GM23338 (cell line): ENCODE data around the gene ITGA3. TPM values are rescaled to one million over a fixed set of nuclear protein-coding genes. Genes with fewer than 3 reads are reported as not detected.

Source experiments
- ATAC-seq: fragments of 200-7000 bp; cut with Tn5 transposase; 3 replicates; pipeline ENCODE4 v1.9.1; 2020
- DNase-seq: peaks from one replicate; pipeline ENCODE4 v3.0.0-alpha.2; 2015; ENCODE audit warnings: low spot score
- H2AFZ ChIP-seq: fragments of 200-600 bp; sonication (generic); 2 replicates; pipeline ENCODE4 v1.8.0; 2016; ENCODE audit warnings: antibody characterized with exemption, mild to moderate bottlenecking, moderate library complexity
- H3F3A ChIP-seq: fragments of 200-600 bp; sonication (generic); replicated peaks from 2 replicates; pipeline ENCODE4 v1.8.0; 2017; ENCODE audit warnings: antibody characterized with exemption, mixed run types, low read depth
- H3K27ac ChIP-seq: fragments of 200-600 bp; sonication (generic); 2 replicates; pipeline ENCODE4 v1.6.1; 2016; ENCODE audit warnings: low read depth
- H3K27me3 ChIP-seq: fragments of 200-600 bp; sonication (generic); 2 replicates; pipeline ENCODE4 v1.8.0; 2016; ENCODE audit warnings: mild to moderate bottlenecking, mixed run types, moderate library complexity; ENCODE audit not compliant: insufficient read depth
- H3K36me3 ChIP-seq: fragments of 200-600 bp; sonication (generic); 2 replicates; pipeline ENCODE4 v1.8.0; 2016; ENCODE audit warnings: mild to moderate bottlenecking; ENCODE audit not compliant: insufficient read depth
- H3K4me1 ChIP-seq: fragments of 200-600 bp; sonication (generic); 2 replicates; pipeline ENCODE4 v1.8.0; 2016; ENCODE audit warnings: mild to moderate bottlenecking, moderate library complexity; ENCODE audit not compliant: insufficient read depth
- H3K4me2 ChIP-seq: fragments of 200-600 bp; sonication (generic); 2 replicates; pipeline ENCODE4 v1.7.1; 2017; ENCODE audit warnings: mixed run types
- H3K4me3 ChIP-seq: fragments of 200-600 bp; sonication (generic); 2 replicates; pipeline ENCODE4 v1.6.1; 2016; ENCODE audit warnings: mixed run types
- H3K79me2 ChIP-seq: fragments of 200-600 bp; sonication (generic); replicated peaks from 2 replicates; pipeline ENCODE4 v1.8.0; 2017; ENCODE audit warnings: mild to moderate bottlenecking; ENCODE audit not compliant: insufficient read depth
- H3K9me2 ChIP-seq: fragments of 200-600 bp; sonication (generic); 2 replicates; pipeline ENCODE4 v1.8.0; 2017; ENCODE audit not compliant: insufficient read depth
- H4K20me1 ChIP-seq: fragments of 200-600 bp; sonication (generic); replicated peaks from 2 replicates; pipeline ENCODE4 v1.8.0; 2017; ENCODE audit warnings: mild to moderate bottlenecking; ENCODE audit not compliant: insufficient read depth
- H3K27ac Mint-ChIP-seq: 2 replicates; pipeline ENCODE4 v1.8.0; 2020; ENCODE audit warnings: inconsistent platforms, mild to moderate bottlenecking, moderate library complexity, mixed read lengths
- H3K27me3 Mint-ChIP-seq: 3 replicates; pipeline ENCODE4 v1.8.0; 2022; ENCODE audit warnings: low read depth, mild to moderate bottlenecking, moderate library complexity, mixed read lengths, inconsistent platforms; ENCODE audit not compliant: insufficient read depth, poor library complexity
- H3K36me3 Mint-ChIP-seq: 3 replicates; pipeline ENCODE4 v1.8.0; 2021; ENCODE audit warnings: low read depth, mild to moderate bottlenecking, inconsistent platforms, moderate library complexity, mixed read lengths
- H3K4me1 Mint-ChIP-seq: 3 replicates; pipeline ENCODE4 v1.8.0; 2020; ENCODE audit warnings: mild to moderate bottlenecking, inconsistent platforms, mixed read lengths
- H3K4me3 Mint-ChIP-seq: 3 replicates; pipeline ENCODE4 v1.8.0; 2021; ENCODE audit warnings: moderate library complexity, mild to moderate bottlenecking, inconsistent platforms, mixed read lengths
- H3K9me3 Mint-ChIP-seq: 3 replicates; pipeline ENCODE4 v1.8.0; 2020; ENCODE audit warnings: moderate library complexity, mild to moderate bottlenecking, inconsistent platforms, mixed read lengths
- EZH2phosphoT487 ChIP-seq: fragments of 200-600 bp; sonication (generic); IDR thresholded peaks from one replicate; pipeline ENCODE4 v1.8.1; 2018; ENCODE audit warnings: antibody characterized with exemption; ENCODE audit not compliant: unreplicated experiment
- JUNB ChIP-seq: IDR thresholded peaks from one replicate; pipeline ENCODE4 v1.6.1; 2016; ENCODE audit warnings: antibody characterized with exemption; ENCODE audit not compliant: unreplicated experiment
- NANOG ChIP-seq: IDR thresholded peaks from 2 replicates; pipeline ENCODE4 v1.6.1; 2016; ENCODE audit warnings: antibody characterized with exemption, borderline replicate concordance
- POLR2AphosphoS5 ChIP-seq: IDR thresholded peaks from 2 replicates; pipeline ENCODE4 v1.6.1; 2016; ENCODE audit warnings: antibody characterized with exemption, low read depth
- STAT1 ChIP-seq: IDR thresholded peaks from one replicate; pipeline ENCODE4 v1.6.1; 2016; ENCODE audit warnings: antibody characterized with exemption; ENCODE audit not compliant: unreplicated experiment
- ZNF114 ChIP-seq: fragments of 250-450 bp; sonication (Bioruptor Pico); IDR thresholded peaks from 2 replicates; pipeline ENCODE4 v1.5.0; 2020; ENCODE audit warnings: mild to moderate bottlenecking, moderate library complexity
- ZNF462 ChIP-seq: fragments of 250-450 bp; sonication (Bioruptor Pico); IDR thresholded peaks from 2 replicates; pipeline ENCODE4 v1.5.0; 2020; ENCODE audit warnings: mild to moderate bottlenecking, moderate library complexity
- polyA plus RNA-seq: library from polyadenylated mRNA; unstranded; fragments of >200 nt; fragmentation: Nextera tagmentation; extraction: Ambion mirVana; gene quantifications from 2 replicates; pipeline ENCODE4 v1.2.1, GENCODE V29; 2016
- total RNA-seq: library from RNA; depleted of rRNA; stranded (reverse); fragments of >200 nt; shearing (Covaris generic); gene quantifications from 2 replicates; pipeline ENCODE4 v1.2.3, GENCODE V29; 2014

Gene ITGA3
- total and polyA plus RNA-seq, 2 experiments from 2014 or later: 9.6 to 28.3 TPM

DNA sequence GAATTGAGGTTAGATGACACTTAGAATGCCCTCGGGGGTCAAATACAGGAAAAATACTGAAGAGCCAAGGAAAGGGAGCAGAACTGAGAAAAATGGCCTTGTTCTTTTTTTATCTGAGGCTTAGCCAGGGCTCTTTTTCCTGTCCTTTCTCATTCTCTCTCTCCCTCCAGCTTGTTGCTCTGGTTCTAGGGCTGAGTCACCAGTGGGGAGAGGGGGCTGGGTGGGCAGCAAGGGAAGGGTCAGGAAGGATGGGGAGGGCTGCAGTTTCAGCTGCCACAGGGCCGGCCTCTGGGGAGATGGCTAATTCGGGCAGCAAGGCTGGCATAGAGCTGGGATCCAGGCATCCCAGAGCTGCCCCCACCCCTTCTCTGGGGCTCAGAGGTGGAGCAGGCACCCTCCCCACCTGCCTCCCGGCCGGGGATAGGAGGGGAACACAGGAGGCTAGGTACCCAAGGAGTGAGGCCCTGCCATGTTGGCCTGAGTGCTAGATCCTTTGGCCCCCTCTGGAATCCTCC lies 3.9 kb downstream of the ITGA3 start:
- H3K27ac ChIP-seq: no peak overlapping the region
- DNase-seq (no peak), ATAC-seq (no peak)
- TF ChIP-seq POLR2AphosphoS5: no peak
- TF ChIP-seq STAT1: no peak
- TF ChIP-seq JUNB: no peak
- no peak for TF ChIP-seq ZNF462 (CRISPR knock-in tag)
- TF ChIP-seq ZNF114 (CRISPR knock-in tag): no peak
- TF ChIP-seq EZH2phosphoT487: no peak
- no peak for TF ChIP-seq NANOG
- H3K4me3 Mint-ChIP-seq: no peak overlapping the region
- H3F3A ChIP-seq: peaks cover 5% of the 10 kb centered on the region
- no peaks in the 10 kb centered on the region for H3K36me3 ChIP-seq
- H3K4me3 ChIP-seq: no peak overlapping the region
- peaks cover 6% of the 10 kb centered on the region; the same call in 1 of the 2 replicates for H3K4me1 ChIP-seq
- H2AFZ ChIP-seq: no peak overlapping the region
- H3K9me3 Mint-ChIP-seq: no peaks in the 10 kb centered on the region
- H3K27me3 Mint-ChIP-seq: peaks cover 42% of the 10 kb centered on the region
- peaks cover 4% of the 10 kb centered on the region; the same call in 1 of the 3 replicates for H3K36me3 Mint-ChIP-seq
- H3K79me2 ChIP-seq: no peaks in the 10 kb centered on the region
- peaks cover 19% of the 10 kb centered on the region for H3K27me3 ChIP-seq
- H4K20me1 ChIP-seq: no peaks in the 10 kb centered on the region
- peaks cover 29% of the 10 kb centered on the region for H3K4me1 Mint-ChIP-seq
- H3K9me2 ChIP-seq: no peaks in the 10 kb centered on the region
- no peak overlapping the region for H3K27ac Mint-ChIP-seq
- no peak overlapping the region for H3K4me2 ChIP-seq
